Fibroblast of upper back skin (primary cell): ENCODE data around the gene RBM44.
"Not testable (repeated sequence)": the region's sequence is repeated elsewhere in the genome, so short reads cannot be mapped to it uniquely, and the experiment has no call there.

Experiments used
- DNase-seq: peaks from one replicate; pipeline ENCODE4 v3.0.0-alpha.2; 2013

Gene RBM44, protein sequence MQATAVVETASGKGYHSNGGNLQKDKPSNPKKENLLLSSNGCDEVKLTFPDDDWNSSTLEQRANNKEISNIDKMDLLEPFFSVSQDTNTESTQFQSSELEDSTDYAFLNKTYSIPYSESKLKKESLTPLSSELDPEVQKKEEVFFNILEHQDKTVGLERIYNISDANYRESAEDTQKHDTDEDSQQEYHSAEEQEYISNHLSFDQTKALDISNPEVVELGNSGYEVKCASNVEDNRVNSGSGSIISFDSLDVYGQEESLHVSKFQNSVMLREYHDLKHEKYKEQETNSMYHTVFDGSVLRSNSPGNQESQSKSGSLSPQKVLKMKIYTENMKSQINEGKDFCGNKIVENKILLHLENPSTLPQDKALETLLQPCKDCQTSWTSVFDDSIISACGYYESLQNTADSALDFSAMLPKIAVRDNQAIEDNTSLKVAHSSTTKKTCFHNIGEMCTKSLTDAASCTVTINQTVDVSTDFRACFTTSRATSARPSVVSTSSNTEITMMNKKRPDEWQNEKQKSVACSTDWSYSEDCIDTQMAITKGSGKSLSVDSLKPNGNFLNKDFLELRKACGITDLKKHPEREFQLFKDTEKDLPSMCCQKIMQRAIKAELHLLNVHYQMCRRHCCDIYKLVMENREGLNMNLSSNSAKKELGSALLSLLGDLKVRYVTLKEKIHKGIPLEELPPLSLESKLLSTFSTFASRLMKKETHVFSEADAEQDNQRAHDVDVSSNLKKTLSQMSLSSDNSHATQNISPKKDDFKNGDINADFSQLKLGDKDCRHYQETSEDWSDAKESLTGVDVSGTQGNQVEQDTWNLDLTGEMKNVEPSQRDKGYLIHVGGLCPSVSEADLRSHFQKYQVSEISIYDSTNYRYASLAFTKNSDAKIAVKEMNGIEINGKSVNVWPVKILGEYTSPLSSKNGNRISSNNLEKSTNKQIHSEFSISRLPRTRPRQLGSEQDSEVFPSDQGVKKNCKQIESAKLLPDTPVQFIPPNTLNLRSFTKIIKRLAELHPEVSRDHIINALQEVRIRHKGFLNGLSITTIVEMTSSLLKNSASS

DNA sequence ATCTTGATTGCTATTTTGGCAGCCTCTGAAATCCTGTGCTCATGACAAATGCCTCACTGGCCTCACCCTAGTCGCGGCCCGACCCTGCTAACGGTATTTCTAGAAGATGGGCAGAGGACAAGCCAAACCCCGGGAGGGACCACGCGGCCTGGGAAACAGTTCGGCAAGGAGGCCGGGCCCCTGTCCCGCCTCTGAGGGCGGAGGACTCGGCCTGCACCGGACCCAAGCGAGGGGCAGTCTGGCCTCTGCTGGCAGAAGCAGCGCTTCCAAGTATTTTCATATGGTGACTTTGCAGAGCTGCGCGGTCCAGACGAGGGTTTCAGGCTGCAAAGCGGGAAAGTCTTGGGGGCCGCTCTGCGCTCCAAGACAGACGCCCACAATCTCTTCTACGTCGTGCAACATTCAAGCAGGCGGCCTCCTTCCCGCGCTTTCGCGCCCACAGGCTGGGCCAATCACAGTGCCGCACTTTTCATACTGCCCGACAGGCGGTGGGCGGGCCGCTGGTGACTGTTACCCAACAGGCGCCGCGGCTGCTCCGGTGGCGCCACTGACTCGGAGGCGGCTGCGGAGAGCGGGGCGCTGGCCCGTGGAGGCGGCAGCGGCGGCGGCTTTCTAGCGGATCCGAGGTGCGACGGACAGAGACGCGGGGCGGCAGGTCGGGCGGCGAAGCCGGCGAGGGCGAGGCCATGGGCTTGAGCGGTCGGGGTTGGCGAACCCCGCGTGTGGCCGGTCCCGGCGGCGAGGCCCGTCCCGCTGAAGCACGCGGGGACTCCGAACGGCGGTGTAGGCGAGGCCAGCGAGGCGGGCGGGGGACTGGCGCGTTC is at the start of gene RBM44:
RBM44 (plus strand) TSS at position 544 of the 824 bp plus-strand sequence. CDS start 14,831 bp downstream, outside the sequence.
- no peak for DNase-seq

DNA sequence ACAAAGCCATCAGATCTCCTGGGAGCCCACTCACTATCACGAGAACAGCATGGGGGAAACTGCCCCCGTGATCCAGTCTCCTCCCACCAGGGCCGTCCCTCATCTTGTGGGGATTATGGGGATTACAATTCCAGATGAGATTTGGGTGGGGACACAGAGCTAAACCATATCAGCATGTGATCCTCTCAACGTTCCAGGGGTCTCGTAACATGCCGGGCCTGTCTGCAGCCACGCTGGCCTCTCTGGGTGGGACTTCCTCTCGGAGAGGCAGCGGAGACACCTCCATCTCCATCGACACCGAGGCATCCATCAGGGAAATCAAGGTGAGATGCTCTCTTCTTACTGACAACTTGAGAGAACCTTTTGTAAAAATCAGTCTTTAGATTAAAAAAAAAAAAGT is 49.6 kb upstream of the RBM44 start:
- no peak for DNase-seq

DNA sequence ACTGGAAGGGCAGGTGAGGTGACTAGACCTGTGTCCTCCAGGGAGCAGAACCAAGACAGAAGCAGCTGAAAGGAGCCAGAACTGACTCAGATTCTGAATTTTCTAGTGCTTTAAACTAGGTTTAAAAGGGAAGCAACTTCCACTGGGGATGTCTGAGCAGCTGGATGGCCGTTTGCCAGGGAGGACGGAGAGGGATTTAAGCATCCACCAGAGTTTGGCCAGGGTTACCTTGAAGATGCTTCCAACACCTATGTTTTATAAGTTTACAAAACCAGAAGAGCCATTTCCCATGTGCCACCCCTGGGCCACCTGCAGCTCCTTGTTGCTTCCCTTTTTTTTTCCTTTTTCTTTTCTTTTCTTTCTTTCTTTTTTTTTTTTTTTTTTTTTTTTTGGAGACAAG is 48.6 kb upstream of the RBM44 start:
- DNase-seq: no peak

DNA sequence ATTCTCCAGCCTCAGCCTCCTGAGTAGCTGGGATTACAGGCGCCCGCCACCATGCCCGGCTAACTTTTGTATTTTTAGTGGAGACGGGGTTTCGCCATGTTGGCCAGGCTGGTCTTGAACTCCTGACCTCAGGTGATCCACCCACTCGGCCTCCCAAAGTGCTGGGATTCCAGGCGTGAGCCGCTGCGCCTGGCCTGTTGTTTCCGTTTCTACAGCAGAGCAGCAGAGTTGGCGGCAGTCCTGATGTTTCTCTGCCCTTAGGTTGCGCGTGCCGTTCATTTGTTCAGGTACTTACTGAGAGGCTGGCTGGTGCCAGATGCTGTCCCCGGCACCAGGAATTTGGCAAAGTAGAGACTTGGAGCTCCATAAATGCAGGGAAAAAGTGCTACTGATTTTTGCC is 48.1 kb upstream of the RBM44 start:
- not testable (repeated sequence) for DNase-seq

DNA sequence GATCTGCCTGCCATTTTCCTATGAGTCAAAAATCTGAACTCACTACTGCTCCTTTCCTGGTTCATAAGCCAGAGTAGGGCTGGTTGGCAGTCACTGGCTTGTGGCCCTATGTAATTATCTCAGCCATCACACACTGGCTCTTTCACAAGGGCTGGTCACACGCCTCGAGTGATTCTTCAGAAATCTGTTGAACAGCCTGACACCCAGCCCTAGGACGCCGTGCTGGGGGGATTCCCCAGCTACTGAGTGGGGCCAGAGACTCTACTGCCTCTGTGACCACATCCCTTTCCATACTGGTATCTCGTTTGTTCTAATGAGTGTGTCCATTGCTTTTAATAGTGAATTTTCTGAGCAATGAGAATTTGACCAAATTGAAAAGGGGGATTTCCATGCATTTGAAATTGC is 45.8 kb upstream of the RBM44 start:
- DNase-seq: no peak

DNA sequence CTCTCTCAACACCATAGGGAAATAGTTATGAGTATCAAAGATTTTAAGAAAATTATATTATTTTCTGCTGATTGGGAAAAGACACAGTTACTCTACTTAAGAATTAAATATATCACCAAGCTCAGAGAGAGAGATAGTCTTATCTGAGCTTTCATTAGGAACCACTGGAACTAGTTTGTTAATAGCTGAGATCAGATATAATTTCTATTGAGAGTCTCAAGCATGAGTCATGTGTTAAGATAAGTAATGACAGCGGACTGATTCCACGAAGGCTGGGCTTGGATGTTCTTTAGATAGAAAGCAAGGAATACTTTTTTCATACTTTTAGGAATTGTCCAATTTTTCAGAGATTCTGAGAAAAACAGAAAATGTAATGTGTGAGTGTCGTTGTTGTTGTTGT is 44.4 kb upstream of the RBM44 start:
- peak; percentile 18 for DNase-seq

DNA sequence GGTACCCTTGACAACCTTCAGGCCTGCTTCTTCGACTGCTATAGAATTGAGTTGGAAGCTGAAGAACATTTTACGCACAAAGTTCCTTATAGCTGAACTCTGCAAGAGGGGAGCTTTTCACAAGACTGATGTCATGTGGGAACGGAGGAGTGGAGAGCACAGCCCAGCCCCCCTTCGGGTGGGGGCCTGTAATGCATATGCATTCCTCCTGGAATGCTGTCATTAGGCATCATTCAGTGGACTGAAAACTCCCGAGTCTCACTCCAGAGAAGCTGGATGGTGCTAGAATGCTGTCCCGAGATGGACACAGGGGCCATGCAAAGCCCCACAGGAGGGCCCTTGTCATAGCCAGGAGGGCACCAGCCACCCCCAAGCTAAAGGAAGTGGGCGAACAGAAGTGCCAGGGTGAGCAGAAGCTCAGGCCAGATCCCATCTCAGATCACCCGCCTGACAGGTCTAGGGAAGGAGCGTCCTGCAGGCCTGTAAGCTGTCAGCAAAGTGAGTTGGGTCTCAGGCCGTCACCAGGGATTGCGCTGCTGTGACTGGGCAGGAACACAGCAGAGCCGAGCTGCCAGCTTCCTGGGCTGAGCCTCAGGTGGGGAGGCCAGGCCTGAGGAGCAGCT is 43.8 kb upstream of the RBM44 start:
- no peak for DNase-seq

DNA sequence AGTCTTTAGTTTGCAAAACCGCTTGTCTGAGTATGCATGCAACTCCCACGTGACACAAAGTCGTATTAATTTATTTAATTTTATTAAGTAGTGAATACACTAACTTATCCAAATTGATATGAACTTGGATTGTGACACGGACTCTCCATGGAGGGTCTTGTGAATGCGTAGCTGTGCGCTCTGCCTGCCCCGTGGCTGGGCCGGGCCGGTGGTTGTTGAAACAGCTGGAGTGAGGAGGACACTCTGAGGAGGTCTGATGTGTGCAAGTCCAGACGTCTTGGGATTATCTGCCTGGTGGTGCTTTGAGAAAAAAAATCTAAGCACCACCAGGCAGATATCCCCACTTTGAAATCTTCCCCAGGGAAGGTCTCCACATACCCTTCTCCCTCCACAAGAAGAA is 41.0 kb upstream of the RBM44 start:
- no peak for DNase-seq

DNA sequence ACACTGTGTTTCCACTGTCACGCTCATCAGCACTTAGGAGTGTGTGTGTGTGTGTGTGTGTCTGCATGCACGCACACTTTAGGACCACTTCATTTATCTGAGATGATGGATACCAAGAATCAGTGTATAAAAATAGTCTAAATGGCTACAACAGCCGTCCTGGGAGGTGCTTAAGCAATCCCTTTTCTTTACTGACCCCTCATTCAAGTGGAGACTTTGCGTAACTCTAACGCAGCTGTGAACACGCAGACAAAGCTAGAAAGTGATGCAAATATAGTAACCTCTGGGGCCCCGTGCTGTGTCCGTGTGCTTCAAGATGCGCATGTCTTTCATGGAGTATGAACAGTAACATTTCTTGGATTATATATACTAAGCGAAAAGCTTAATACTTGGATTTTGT is 40.4 kb upstream of the RBM44 start:
- DNase-seq: no peak

DNA sequence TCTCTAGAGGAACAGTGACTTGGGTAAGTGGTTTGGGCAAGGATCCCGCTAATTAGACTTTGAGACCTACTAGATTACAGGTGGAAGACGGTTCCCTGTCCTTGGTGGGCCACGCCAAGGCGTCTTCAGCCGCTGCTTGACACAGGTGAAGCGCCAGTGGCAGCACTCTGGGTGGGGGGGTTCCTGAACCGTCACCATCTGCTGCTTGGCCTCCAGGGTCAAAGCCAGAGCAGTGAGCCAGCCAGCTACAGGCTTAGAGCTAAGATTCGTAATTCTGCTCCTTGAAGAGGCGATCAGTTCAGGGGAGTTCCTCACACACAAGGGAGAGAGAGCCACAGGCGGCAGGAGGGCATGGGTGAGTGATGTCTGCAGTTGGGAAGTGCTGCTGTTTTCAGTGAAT is 39.4 kb upstream of the RBM44 start:
- no peak for DNase-seq

DNA sequence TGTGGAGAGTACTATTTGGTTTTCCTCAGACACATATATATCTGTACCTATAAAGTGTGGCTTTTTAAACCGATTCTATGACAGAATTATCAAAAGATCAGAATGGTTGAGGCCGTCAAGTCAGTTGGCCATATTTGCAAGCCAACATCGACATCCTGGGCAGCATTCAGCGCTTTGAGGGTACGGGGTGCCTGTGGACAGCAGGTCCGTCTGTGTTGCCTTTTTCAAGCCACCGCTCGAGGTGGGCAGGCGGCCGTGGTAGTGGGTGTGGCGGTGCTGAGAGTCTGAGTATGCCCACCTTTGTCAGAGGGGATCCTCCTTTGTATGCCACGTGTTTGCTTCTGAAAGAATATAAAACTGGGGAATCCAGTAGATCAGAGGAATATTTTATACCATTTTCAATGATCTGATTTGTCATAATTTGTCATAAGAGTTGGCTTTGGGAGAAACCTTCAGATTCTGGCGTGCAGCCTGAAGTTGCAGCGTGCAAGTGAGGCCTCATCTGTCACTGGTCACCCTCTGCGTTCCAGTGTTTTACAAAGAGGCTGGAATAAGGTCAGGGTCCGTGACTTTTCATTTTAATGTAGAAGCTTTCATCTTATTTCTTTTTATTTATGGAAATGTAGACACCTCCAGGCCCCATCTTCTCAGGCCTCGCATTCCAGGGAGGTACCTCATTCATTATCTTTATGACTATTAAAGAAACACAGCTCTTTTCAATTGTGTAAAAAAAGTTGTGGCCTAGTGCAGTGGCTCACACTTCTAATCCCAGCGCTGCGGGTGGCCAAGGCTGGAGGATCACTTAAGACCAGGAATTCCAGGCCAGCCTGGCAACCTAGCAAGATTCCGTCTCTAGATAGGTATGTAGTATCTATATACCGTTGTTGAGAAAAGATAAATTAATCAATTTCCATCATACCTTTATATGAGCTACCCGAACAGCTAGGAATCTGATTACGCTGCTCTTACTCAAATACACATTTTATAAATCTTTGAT is 37.8 kb upstream of the RBM44 start:
- DNase-seq: no peak

DNA sequence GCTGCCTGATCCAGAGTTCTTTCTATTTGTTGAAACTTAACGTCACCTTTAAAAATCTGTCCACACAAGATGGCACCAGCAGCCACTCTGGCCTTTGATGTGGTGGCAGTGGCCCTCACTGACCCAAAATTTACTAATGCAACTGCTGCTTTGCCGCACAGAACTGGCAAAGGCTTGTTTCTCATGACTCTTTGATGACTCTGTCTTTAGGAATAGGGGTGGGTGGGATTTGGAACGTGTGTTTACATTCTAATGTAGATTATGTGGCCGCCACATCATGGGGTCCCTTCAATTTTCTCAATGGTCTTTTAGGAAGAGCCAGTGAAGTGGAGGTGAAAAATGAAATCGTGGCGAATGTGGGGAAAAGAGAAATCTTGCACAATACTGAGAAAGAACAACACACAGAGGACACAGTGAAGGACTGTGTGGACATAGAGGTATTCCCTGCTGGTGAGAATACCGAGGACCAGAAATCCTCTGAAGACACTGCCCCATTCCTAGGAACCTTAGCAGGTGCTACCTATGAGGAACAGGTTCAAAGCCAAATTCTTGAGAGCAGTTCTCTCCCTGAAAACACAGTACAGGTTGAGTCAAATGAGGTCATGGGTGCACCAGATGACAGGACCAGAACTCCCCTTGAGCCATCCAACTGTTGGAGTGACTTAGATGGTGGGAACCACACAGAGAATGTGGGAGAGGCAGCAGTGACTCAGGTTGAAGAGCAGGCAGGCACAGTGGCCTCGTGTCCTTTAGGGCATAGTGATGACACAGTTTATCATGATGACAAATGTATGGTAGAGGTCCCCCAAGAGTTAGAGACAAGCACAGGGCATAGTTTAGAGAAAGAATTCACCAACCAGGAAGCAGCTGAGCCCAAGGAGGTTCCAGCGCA is 36.0 kb upstream of the RBM44 start:
- peak; percentile 53 for DNase-seq

DNA sequence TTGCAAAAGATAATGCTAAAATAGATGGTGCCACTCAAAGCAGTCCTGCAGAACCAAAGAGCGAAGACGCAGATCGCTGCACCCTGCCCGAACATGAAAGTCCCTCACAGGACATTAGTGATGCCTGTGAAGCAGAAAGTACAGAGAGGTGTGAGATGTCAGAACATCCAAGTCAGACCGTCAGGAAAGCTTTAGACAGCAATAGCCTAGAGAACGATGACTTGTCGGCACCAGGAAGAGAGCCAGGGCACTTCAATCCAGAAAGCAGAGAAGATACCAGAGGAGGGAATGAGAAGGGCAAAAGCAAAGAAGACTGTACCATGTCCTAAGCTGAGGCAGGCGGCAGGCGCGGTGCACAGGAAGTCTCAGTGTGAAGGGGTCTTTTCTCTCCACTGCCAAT is 34.8 kb upstream of the RBM44 start:
- no peak for DNase-seq

DNA sequence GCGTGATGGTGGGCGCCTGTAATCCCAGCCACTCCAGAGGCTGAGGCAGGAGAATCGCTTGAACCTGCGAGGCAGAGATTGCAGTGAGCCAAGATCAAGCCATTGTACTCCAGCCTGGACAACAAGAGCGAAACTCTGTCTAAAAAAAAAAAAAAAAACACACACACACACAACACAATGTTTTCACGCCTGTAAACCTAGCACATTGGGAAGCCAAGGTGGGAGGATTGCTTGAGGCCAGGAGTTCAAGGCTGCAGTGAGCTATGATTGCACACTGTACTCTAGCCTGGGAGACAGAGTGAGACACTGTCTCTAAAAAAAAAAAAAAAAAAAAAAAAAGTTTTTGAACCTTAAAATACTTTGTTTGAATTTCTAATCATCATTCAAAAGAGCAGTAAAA is 33.5 kb upstream of the RBM44 start:
- DNase-seq: not testable (repeated sequence)

DNA sequence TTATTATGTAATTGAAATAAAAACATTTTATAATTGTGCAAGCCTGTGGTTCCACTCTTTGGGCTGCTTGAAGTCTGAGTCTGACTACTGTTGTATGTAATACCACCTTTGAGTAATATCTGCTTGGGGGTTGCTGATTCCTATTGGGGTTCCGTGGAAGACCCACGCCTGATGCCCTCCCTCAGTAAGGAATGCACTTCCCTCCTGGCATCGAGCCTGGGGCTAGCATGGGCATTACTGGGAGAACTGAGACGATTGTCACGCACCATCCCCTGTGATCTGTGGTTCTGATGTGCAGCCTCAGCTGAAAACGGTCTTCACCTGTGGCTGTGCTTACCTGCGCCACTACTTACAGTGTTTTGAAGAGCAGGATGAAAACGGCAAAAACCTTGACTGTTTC is 32.7 kb upstream of the RBM44 start:
- DNase-seq: no peak

DNA sequence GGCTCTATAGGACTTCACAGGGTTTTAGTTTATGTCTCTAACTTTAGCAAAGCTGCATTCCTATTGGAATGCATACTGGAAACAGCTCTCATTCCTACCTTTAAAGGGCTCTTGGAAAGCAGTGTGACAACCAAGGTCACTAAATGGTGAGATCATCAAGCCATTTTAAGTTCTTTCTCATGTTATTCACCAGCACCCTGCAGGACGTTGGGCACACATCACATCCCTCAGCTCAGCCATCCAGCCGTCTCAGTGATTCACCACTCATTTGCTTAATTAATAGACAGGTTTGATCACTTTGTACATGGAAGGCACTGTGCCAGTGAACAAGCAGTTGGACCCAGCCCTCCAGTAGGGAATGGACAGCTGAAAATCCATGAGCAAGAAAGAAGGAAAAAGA is 32.2 kb upstream of the RBM44 start:
- DNase-seq: peak; percentile 42

DNA sequence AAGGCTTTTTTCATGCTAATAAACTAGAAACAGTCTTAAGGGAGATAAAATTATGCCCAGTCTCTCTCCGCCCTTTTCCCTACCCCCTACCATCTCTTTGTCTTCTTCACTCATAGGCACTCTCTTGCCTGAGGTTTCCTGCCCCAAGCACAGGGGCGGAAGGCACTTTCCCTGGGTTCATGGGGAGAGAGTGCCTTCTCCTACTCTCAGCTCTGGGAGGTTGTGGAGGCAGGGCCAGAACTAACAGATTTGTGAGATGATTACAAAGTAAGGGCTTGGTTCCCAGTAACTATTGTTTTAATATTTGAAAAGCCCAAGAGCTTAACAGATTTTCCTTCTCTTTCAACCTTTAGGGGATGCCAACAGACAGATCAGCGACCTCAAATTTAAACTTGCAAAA is 26.1 kb upstream of the RBM44 start:
- no peak for DNase-seq

DNA sequence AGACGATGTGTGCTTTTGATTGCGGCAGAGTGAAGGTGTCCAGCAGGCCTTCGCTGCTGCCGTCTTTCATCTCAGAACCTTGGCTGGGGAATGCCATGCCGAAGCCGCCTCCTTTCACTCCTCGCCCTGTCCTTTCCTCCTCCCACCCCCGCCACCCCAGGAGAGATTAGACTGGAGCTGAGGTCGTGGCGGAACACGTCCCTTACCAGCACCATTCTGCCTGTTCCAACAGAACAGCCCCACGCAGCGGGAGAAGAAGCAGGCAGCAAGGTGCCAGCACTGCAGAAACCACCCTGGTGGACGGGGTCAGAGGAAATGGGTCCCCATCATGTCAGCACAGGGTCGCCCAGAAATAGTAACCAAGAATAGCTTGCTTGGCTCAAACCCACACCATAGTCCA is 24.8 kb upstream of the RBM44 start:
- DNase-seq: no peak

DNA sequence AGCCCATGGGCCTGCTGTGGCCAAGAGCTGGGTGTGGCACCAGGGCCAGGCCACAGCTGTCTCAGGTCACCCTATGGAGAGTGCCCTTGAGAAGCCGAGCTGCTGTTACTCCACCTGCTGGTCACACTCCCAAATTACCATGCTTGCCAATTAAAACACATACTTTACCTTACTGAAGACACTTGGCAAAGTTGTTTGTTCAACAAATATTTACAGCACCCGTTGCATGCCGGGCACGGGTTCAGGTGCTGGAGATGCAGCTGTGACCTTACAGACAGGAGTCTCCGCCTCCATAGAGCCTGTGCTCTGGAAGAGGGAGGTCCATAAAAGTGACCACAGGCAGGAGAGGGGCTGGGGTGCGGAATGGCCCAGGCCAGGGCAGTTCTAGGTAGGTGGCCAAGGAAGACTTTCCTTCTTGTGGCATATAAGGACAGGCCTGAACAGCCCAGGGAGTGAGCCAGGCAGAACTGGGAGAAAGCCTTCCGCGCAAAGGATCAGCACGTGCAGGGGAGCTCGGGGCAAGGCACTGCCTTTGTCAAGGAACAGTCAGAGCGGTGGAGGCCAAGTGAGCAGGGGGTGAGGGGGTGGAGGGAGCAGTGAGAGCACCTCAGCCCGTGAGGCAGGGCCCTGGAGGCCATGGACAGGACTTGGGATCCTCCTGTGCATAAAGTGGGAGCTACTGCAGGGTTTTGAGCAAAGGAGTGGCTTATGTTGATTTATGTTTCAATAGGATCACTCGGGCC is 23.6 kb upstream of the RBM44 start:
- DNase-seq: peak; percentile 36
